Measurements from ENCODE around the gene PTPRM. TPM values are rescaled to one million over a fixed set of nuclear protein-coding genes. Genes with fewer than 3 reads are reported as not detected.

Gene PTPRM
- total and polyA plus RNA-seq, 2 of the 8 experiments (the other 6 are each of a cell fraction or from before 2014, with no cell fraction given), result 4.1 to 7.0 TPM

DNA sequence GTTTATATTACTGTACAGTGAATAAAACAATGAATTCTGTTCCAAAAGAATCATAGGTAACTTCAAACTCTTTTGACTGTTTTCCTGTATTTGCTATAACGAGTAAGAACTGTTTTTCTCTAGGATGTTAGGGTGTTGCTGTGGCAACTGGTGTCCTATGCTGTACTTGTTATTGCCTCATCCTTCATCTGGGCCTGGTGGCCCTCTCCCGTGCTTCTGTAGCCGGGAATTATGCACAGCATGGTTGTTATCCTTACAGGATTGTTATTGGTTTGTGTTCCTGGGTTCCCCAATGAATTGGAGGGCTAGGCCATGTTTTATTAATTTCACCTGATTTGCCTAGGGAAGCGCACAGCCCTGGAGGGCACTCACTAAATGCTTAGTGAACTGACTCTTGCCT lies 279.2 kb downstream of the PTPRM start:
- ChIA-PET CTCF (ENCODE audit: partially characterized antibody) (interaction anchor here (0.8 kb wide), 1 partner anchor 589 kb away, joined by 3 read pairs; no protein-coding TSS in a partner anchor), POLR2A (ENCODE audit: partially characterized antibody) (no interaction called here)
- H3K27ac ChIP-seq (ENCODE audit: low read depth, low read length), result no peak overlapping the region
- no peak overlapping the region for H3K56ac ChIP-seq (replicated peaks; ENCODE audit: insufficient read length, low read depth, low read length)
- no peak overlapping the region for H3K4me2 ChIP-seq (ENCODE audit: insufficient read depth in 1 of 2, low read depth in 2 of 2, low read length in 2 of 2)
- no peak overlapping the region for H3K9ac ChIP-seq (replicated peaks in 1 of 4; ENCODE audit: extremely low read depth in 1 of 4, low read depth in 3 of 4, low read length in 3 of 4)
- no peaks in the 10 kb centered on the region for H3K23me2 ChIP-seq (ENCODE audit: low read depth, low read length)
- no peak overlapping the region for H3K14ac ChIP-seq (ENCODE audit: insufficient read length)
- no peak overlapping the region for H2BK20ac ChIP-seq (ENCODE audit: low read length)
- H4K20me1 ChIP-seq (replicated peaks in 1 of 2; ENCODE audit: control insufficient read depth in 1 of 2, insufficient read depth in 2 of 2, low read length in 2 of 2), result no peaks in the 10 kb centered on the region
- H2BK5ac ChIP-seq (ENCODE audit: low read depth, low read length), result no peak overlapping the region
- H4K5ac ChIP-seq (ENCODE audit: insufficient read length, low read depth, low read length), result no peak overlapping the region
- no peak overlapping the region for H2BK120ac ChIP-seq (replicated peaks; ENCODE audit: low read depth, low read length)
- no peak overlapping the region for H4K8ac ChIP-seq (ENCODE audit: extremely low read depth, insufficient read depth, low read length)
- no peak overlapping the region for H3K4me3 ChIP-seq (ENCODE audit: extremely low read depth in 1 of 4, insufficient read depth in 2 of 4, low read depth in 3 of 4, low read length in 4 of 4)
- 89% methylated on average over 4 of the region's 4 CpGs; no CpG with 5 or more reads in 1 of the 2 experiments for WGBS, 2 experiments (ENCODE audit: extremely low coverage in 1 of 2, insufficient coverage in 1 of 2, insufficient read length in 1 of 2, insufficient replicate concordance in 2 of 2, low coverage in 1 of 2, low lambda C conversion rate in 2 of 2, missing lambda C conversion rate in 1 of 2)
- no peak overlapping the region for H3K18ac ChIP-seq (ENCODE audit: extremely low read depth, low read length)
- FAIRE-seq (no peak), DNase-seq (ENCODE audit: low read depth in 1 of 2, low spot score in 2 of 2) (no peak)
- TF ChIP-seq, protein P1, sequence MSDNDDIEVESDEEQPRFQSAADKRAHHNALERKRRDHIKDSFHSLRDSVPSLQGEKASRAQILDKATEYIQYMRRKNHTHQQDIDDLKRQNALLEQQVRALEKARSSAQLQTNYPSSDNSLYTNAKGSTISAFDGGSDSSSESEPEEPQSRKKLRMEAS (IDR thresholded peaks at IDR 0.05), result no peak
- TF ChIP-seq SAP30 (IDR thresholded peaks at IDR 0.05; ENCODE audit: insufficient read depth, insufficient replicate concordance, low read length) (no peak), TCF12 (IDR thresholded peaks at IDR 0.05; ENCODE audit: low read depth, low read length) (no peak), RFX5 (IDR thresholded peaks at IDR 0.05; ENCODE audit: borderline replicate concordance, low read depth, low read length) (no peak), CBX8 (IDR thresholded peaks at IDR 0.05; ENCODE audit: borderline replicate concordance, low read depth, low read length) (no peak)
- H3K79me1 ChIP-seq (ENCODE audit: low read depth, low read length), result no peaks in the 10 kb centered on the region
- H2AK5ac ChIP-seq (ENCODE audit: low read depth, low read length), result no peak overlapping the region
- no peaks in the 10 kb centered on the region for H3K36me3 ChIP-seq (ENCODE audit: control insufficient read depth in 2 of 4, insufficient read depth in 4 of 4, low read length in 3 of 4)
- no peak overlapping the region for H4K91ac ChIP-seq (replicated peaks; ENCODE audit: insufficient read length, low read length)
- peaks cover 11% of the 10 kb centered on the region in 2 experiments; a peak in 3 of 4 replicates for H3K9me3 ChIP-seq (ENCODE audit: insufficient read depth in 2 of 2, low read depth in 1 of 2, low read length in 1 of 2)
- H2AFZ ChIP-seq (ENCODE audit: low read length), result no peak overlapping the region
- H2BK12ac ChIP-seq (ENCODE audit: low read depth, low read length), result no peak overlapping the region
- H2BK15ac ChIP-seq (ENCODE audit: low read length), result no peak overlapping the region
- H3K23ac ChIP-seq (ENCODE audit: insufficient read length), result no peak overlapping the region
- H3K4ac ChIP-seq (replicated peaks; ENCODE audit: insufficient read length, low read depth, low read length), result no peak overlapping the region
- no peaks in the 10 kb centered on the region for H3K79me2 ChIP-seq (ENCODE audit: control insufficient read depth in 1 of 2, insufficient read depth in 2 of 2, low read length in 2 of 2)
- H3K4me1 ChIP-seq (replicated peaks in 1 of 4; ENCODE audit: control insufficient read depth in 3 of 4, insufficient read depth in 4 of 4, low read length in 3 of 4), result no peaks in the 10 kb centered on the region
- no peaks in the 10 kb centered on the region for H3K27me3 ChIP-seq (replicated peaks in 1 of 4; ENCODE audit: control insufficient read depth in 3 of 4, extremely low read depth in 1 of 4, insufficient read depth in 3 of 4, low read length in 3 of 4)
